A549 (cell line): Measurements from ENCODE around the gene SLC38A10. TPM values are rescaled to one million over a fixed set of nuclear protein-coding genes. Genes with fewer than 3 reads are reported as not detected.

Experiments used
- ATAC-seq, 2 experiments: fragments of 200-7000 bp in 1 of 2; fragments of >200 bp in 1 of 2; cut with Nextera tagmentation in 1 of 2; cut with Tn5 transposase in 1 of 2; 3 replicates each; pipeline versions ENCODE4 v1.8.0 to v1.9.1; 2018 to 2020; ENCODE audit warnings: mild to moderate bottlenecking in 1 of 2, moderate library complexity in 1 of 2
- CTCF ChIA-PET: fragments of 300-600 bp; sonication (Branson Sonifier 250); formaldehyde crosslinking; extraction: SDS; loops from one replicate; lab custom pipeline; 2021; ENCODE audit warnings: antibody characterized with exemption, inconsistent platforms; lab: Yijun Ruan, JAX
- POLR2A ChIA-PET: fragments of 350-600 bp; formaldehyde crosslinking; extraction: SDS; loops from one replicate; lab custom pipeline; 2021; ENCODE audit warnings: antibody characterized with exemption, inconsistent platforms; lab: Yijun Ruan, JAX
- DNase-seq, 2 experiments: peaks; one replicate each; pipeline versions ENCODE4 v3.0.0 to v3.0.0-alpha.2; 2011 to 2016; ENCODE audit warnings: low read depth in 1 of 2, low spot score in 1 of 2
- FAIRE-seq: peaks from 2 replicates; lab custom pipeline; 2011; peaks lifted over from hg19 to GRCh38; lab: Jason Lieb, UNC
- H3K27ac ChIP-seq, 2 experiments: fragments of >200 bp; sonication (Bioruptor Twin); formaldehyde crosslinking; 3 replicates each; pipeline ENCODE4 v1.5.1; 2016 to 2017
- H3K4me1 ChIP-seq: fragments of >200 bp; sonication (Bioruptor Twin); formaldehyde crosslinking; 3 replicates; pipeline ENCODE4 v1.6.1; 2016
- H3K4me2 ChIP-seq: fragments of >200 bp; sonication (Bioruptor Twin); formaldehyde crosslinking; 3 replicates; pipeline ENCODE4 v1.6.1; 2016
- H3K4me3 ChIP-seq: fragments of >200 bp; sonication (Bioruptor Twin); formaldehyde crosslinking; 3 replicates; pipeline ENCODE4 v1.5.1; 2016
- H3K9me3 ChIP-seq: fragments of >200 bp; sonication (Bioruptor Twin); formaldehyde crosslinking; 3 replicates; pipeline ENCODE4 v1.6.1; 2016
- BCL3 ChIP-seq: fragments of >200 bp; sonication (Bioruptor Twin); formaldehyde crosslinking; IDR thresholded peaks from 3 replicates; pipeline ENCODE4 v1.6.1; 2016
- CBX8 ChIP-seq: fragments of 200-600 bp; sonication (generic); IDR thresholded peaks from 2 replicates; pipeline ENCODE4 v1.6.1; 2016
- CEBPB ChIP-seq, 2 experiments: fragments of >200 bp in 1 of 2; sonication (Bioruptor Twin) in 1 of 2; formaldehyde crosslinking in 1 of 2; IDR thresholded peaks; 2 replicates each; pipeline ENCODE4 v1.6.1; 2012 to 2016
- CHD2 ChIP-seq: fragments of 150-350 bp; IDR thresholded peaks from 2 replicates; pipeline ENCODE4 v1.6.1; 2014; ENCODE audit warnings: low read length; ENCODE audit not compliant: partially characterized antibody
- CTCF ChIP-seq: fragments of >200 bp; sonication (Bioruptor Twin); formaldehyde crosslinking; IDR thresholded peaks from 3 replicates; pipeline ENCODE4 v1.5.1; 2016
- E2F6 ChIP-seq: IDR thresholded peaks from 2 replicates; pipeline ENCODE4 v1.6.1; 2012; ENCODE audit warnings: low read depth, borderline replicate concordance
- EHF ChIP-seq: fragments of 250-450 bp; sonication (Bioruptor Pico); IDR thresholded peaks from 2 replicates; pipeline ENCODE4 v1.5.0; 2020; ENCODE audit warnings: mild to moderate bottlenecking
- EHMT2 ChIP-seq: fragments of 200-600 bp; sonication (generic); IDR thresholded peaks from 2 replicates; pipeline ENCODE4 v1.6.1; 2016; ENCODE audit warnings: antibody characterized with exemption, low read depth, mild to moderate bottlenecking, moderate library complexity
- FOSB ChIP-seq: fragments of 250-450 bp; sonication (Bioruptor Pico); IDR thresholded peaks from 2 replicates; pipeline ENCODE4 v1.5.0; 2020; ENCODE audit warnings: mild to moderate bottlenecking, moderate library complexity
- FOXS1 ChIP-seq: fragments of 250-450 bp; sonication (Bioruptor Pico); IDR thresholded peaks from 2 replicates; pipeline ENCODE4 v1.5.0; 2020; ENCODE audit warnings: mild to moderate bottlenecking, moderate library complexity
- HMGXB4 ChIP-seq: fragments of 250-450 bp; sonication (Bioruptor Pico); IDR thresholded peaks from 2 replicates; pipeline ENCODE4 v1.5.0; 2021; ENCODE audit warnings: mild to moderate bottlenecking, moderate library complexity, borderline replicate concordance
- JUN ChIP-seq, 2 experiments: fragments of >200 bp; sonication (Bioruptor Twin); formaldehyde crosslinking; IDR thresholded peaks; 2 replicates in 1 of 2; 3 replicates in 1 of 2; pipeline ENCODE4 v1.6.1; 2016 to 2017
- JUNB ChIP-seq: fragments of >200 bp; sonication (Bioruptor Twin); formaldehyde crosslinking; IDR thresholded peaks from 2 replicates; pipeline ENCODE4 v1.6.1; 2016
- KDM5A ChIP-seq: fragments of 200-600 bp; sonication (generic); IDR thresholded peaks from 2 replicates; pipeline ENCODE4 v1.6.1; 2016; ENCODE audit warnings: antibody characterized with exemption, mild to moderate bottlenecking
- MYC ChIP-seq: IDR thresholded peaks from 2 replicates; pipeline ENCODE4 v1.6.1; 2012; ENCODE audit warnings: mild to moderate bottlenecking, inconsistent platforms, low read length, improper control_type of control experiment, borderline replicate concordance
- NFE2L2 ChIP-seq: fragments of 150-350 bp; conservative IDR thresholded peaks from 2 replicates; pipeline ENCODE4 v1.6.1; 2014; ENCODE audit warnings: low read length
- PBX3 ChIP-seq: IDR thresholded peaks from 2 replicates; pipeline ENCODE4 v1.6.1; 2012
- POLR2AphosphoS2 ChIP-seq: conservative IDR thresholded peaks from 2 replicates; pipeline ENCODE4 v1.6.1; 2012; ENCODE audit warnings: low read length, improper control_type of control experiment, inconsistent platforms
- RARB ChIP-seq: fragments of 250-450 bp; sonication (Bioruptor Pico); IDR thresholded peaks from 2 replicates; pipeline ENCODE4 v1.8.0; 2021; ENCODE audit warnings: mild to moderate bottlenecking, moderate library complexity
- REST ChIP-seq: fragments of 200-600 bp; sonication (generic); IDR thresholded peaks from 2 replicates; pipeline ENCODE4 v1.6.1; 2016; ENCODE audit warnings: antibody characterized with exemption, mild to moderate bottlenecking, moderate library complexity
- RNF2 ChIP-seq: fragments of 200-600 bp; sonication (generic); IDR thresholded peaks from 2 replicates; pipeline ENCODE4 v1.6.1; 2016; ENCODE audit warnings: low read depth, mild to moderate bottlenecking, antibody characterized with exemption, moderate library complexity, borderline replicate concordance
- TP53 ChIP-seq: fragments of 250-450 bp; sonication (Bioruptor Pico); IDR thresholded peaks from 2 replicates; pipeline ENCODE4 v1.5.0; 2021; ENCODE audit warnings: mild to moderate bottlenecking, moderate library complexity
- USF2 ChIP-seq: fragments of 450-650 bp; IDR thresholded peaks from 2 replicates; pipeline ENCODE4 v1.6.1; 2014; ENCODE audit warnings: antibody characterized with exemption
- ZSCAN20 ChIP-seq: fragments of 250-450 bp; sonication (Bioruptor Pico); IDR thresholded peaks from 2 replicates; pipeline ENCODE4 v1.8.0; 2022; ENCODE audit warnings: mild to moderate bottlenecking, moderate library complexity
- WGBS: methylation state at CpG from one replicate; pipeline ENCODE4 v1.1.6; 2017; ENCODE audit errors: missing lambda C conversion rate; 5-methylcytosine and 5-hydroxymethylcytosine counted together
- polyA plus RNA-seq, 4 experiments: library from polyadenylated mRNA; depleted of rRNA in 3 of 4; stranded (reverse); fragments of >200 nt; fragmentation: RNase III in 1 of 4; extraction: RNeasy Plus Mini Kit Qiagen cat#74134 plus additional on column Dnase treatment in 1 of 4; gene quantifications; 2 replicates in 3 of 4; 3 replicates in 1 of 4; pipeline ENCODE4 v1.2.3, GENCODE V29; 2011 to 2017

SLC38A10 gene
- polyA plus RNA-seq, 2 of the 4 experiments (the other 2 are of a cell fraction), result 35.8 to 67.4 TPM

GRCh38 chr17:81287741-81288430 is 7.2 kb downstream of the SLC38A10 start:
- Histone ChIP-seq H3K4me2 (no peak overlapping the region), H3K27ac (no peak overlapping the region), H3K4me1 (no peaks in the 10 kb centered on the region), H3K9me3 (no peaks in the 10 kb centered on the region), H3K4me3 (no peak overlapping the region)
- 92% methylated on average over 16 of the region's 16 CpGs for WGBS
- FAIRE-seq (no peak), ATAC-seq (no peak), DNase-seq (no peak)
- no peak for TF ChIP-seq CBX8
- TF ChIP-seq EHF (CRISPR knock-in tag), result no peak
- TF ChIP-seq JUN (IDR thresholded peaks at IDR 0.05), result no peak
- no peak for TF ChIP-seq USF2
- TF ChIP-seq TP53 (CRISPR knock-in tag), result no peak
- TF ChIP-seq E2F6, result no peak
- TF ChIP-seq HMGXB4 (CRISPR knock-in tag), result no peak
- no peak for TF ChIP-seq FOXS1 (CRISPR knock-in tag)
- TF ChIP-seq NFE2L2, result no peak
- no peak for TF ChIP-seq POLR2AphosphoS2
- TF ChIP-seq BCL3, result no peak
- no peak for TF ChIP-seq CTCF
- no peak for TF ChIP-seq KDM5A
- TF ChIP-seq ZSCAN20 (CRISPR knock-in tag), result no peak
- no peak for TF ChIP-seq EHMT2
- TF ChIP-seq PBX3, result no peak
- POLR2A ChIA-PET, result no interaction called here
- CTCF ChIA-PET, result interaction anchor here (1.0 to 15.4 kb wide), 4 partner anchors 9 to 313 kb away, joined by 4 to 129 read pairs (median 5); no protein-coding TSS in a partner anchor

- Histone ChIP-seq H3K4me2 (no peak overlapping the region), H3K9me3 (no peaks in the 10 kb centered on the region), H3K4me1 (no peaks in the 10 kb centered on the region), H3K4me3 (no peak overlapping the region), H3K27ac (no peak overlapping the region)
- ChIA-PET POLR2A (no interaction called here), CTCF (interaction anchor here (1.0 to 15.4 kb wide), 4 partner anchors 9 to 314 kb away, joined by 4 to 129 read pairs (median 5); no protein-coding TSS in a partner anchor)
- no peak for ATAC-seq
- no peak for FAIRE-seq
- WGBS, result 94% methylated on average over 21 of the region's 21 CpGs
- no peak for DNase-seq
- TF ChIP-seq MYC (no peak), RARB (CRISPR knock-in tag) (no peak), RNF2 (no peak), KDM5A (no peak), CEBPB (IDR thresholded peaks at IDR 0.05) (no peak), REST (no peak), FOSB (no peak), NFE2L2 (no peak), JUNB (no peak), CHD2 (no peak), BCL3 (no peak)
Observed at GRCh38 chr17:81287152-81287551, 8.0 kb downstream of the SLC38A10 start.
